Measurements from ENCODE around the gene SULT6B1.
"Not testable (repeated sequence)": the region's sequence is repeated elsewhere in the genome, so short reads cannot be mapped to it uniquely, and the experiment has no call there.

The SULT6B1 gene

GRCh38 chr2:37201766-37202165, 13.3 kb upstream of the SULT6B1 start:
- peaks cover 0 to 9% (median 0%) of the 10 kb centered on the region in 11 experiments; a peak in 7 of 22 replicates for H4K20me1 ChIP-seq
- H3K4me3 ChIP-seq: no peak overlapping the region
- H3K9me3 ChIP-seq (replicated peaks in 1 of 11): peaks cover 27 to 67% (median 45%) of the 10 kb centered on the region in 11 experiments
- H3K9ac ChIP-seq: 0 out of 22 replicates have a peak overlapping the region, but pooled peaks of 1 of the 11 experiments have one; percentile 5
- H3K27me3 ChIP-seq: no peaks in the 10 kb centered on the region; a peak in 1 of 22 replicates
- peaks cover 25 to 37% (median 33%) of the 10 kb centered on the region in 10 experiments for H3K4me1 ChIP-seq
- peak overlapping the region in 5 of 11 experiments; percentile 1 to 40 (median 17); a peak in 4 of 22 replicates for H3K4me2 ChIP-seq
- no peak for TF ChIP-seq Cebpa-rat (IDR thresholded peaks at IDR 0.05)
- H3K36me3 ChIP-seq: peaks cover 71 to 83% (median 76%) of the 10 kb centered on the region in 11 experiments
- H3K27ac ChIP-seq: peak overlapping the region in 9 of 11 experiments; percentile 2 to 60 (median 39); a peak in 14 of 22 replicates

- Histone ChIP-seq H3K9me3 (replicated peaks in 1 of 11) (peaks cover 21 to 62% (median 40%) of the 10 kb centered on the region in 11 experiments), H3K9ac (no peak overlapping the region), H3K4me2 (no peak overlapping the region), H3K4me1 (peaks cover 25 to 37% (median 33%) of the 10 kb centered on the region in 10 experiments), H3K27me3 (no peaks in the 10 kb centered on the region; a peak in 1 of 22 replicates), H3K4me3 (no peak overlapping the region), H3K36me3 (peaks cover 65 to 77% (median 70%) of the 10 kb centered on the region in 11 experiments), H4K20me1 (peaks cover 0 to 9% (median 0%) of the 10 kb centered on the region in 11 experiments; a peak in 7 of 22 replicates), H3K27ac (peak overlapping the region in 1 of 11 experiments; percentile 60; a peak in 1 of 22 replicates)
- no peak for TF ChIP-seq Cebpa-rat (IDR thresholded peaks at IDR 0.05)
Measured at GRCh38 chr2:37201208-37201607, 12.7 kb upstream of the SULT6B1 start.

- Histone ChIP-seq H3K9ac (peak overlapping the region in 8 of 11 experiments; percentile 86 to 93 (median 90); a peak in 12 of 22 replicates), H3K4me3 (peak overlapping the region in 3 of 10 experiments; percentile 71 to 79 (median 77); a peak in 3 of 20 replicates), H3K27me3 (no peaks in the 10 kb centered on the region; a peak in 1 of 22 replicates), H3K4me2 (peak overlapping the region; percentile 81 to 94 (median 88); a peak in 21 of 22 replicates), H3K36me3 (peaks cover 41 to 52% (median 45%) of the 10 kb centered on the region in 11 experiments), H3K27ac (peak overlapping the region in 8 of 11 experiments; percentile 87 to 95 (median 92); a peak in 14 of 22 replicates), H3K9me3 (replicated peaks in 1 of 11) (peaks cover 6 to 50% (median 24%) of the 10 kb centered on the region in 11 experiments), H3K4me1 (peaks cover 25 to 37% (median 33%) of the 10 kb centered on the region in 10 experiments), H4K20me1 (peaks cover 0 to 9% (median 0%) of the 10 kb centered on the region in 11 experiments; a peak in 6 of 22 replicates)
- no peak for TF ChIP-seq Cebpa-rat (IDR thresholded peaks at IDR 0.05)
Measured at GRCh38 chr2:37198681-37199065, 10.2 kb upstream of the SULT6B1 start.

GRCh38 chr2:37196320-37197195, 8.1 kb upstream of the SULT6B1 start, which contains the start of gene CEBPZOS:
Gene CEBPZOS, plus strand, starts transcription at chr2:37196496. Its CDS starts 3,209 bp downstream, at chr2:37199705.
- Histone ChIP-seq H3K4me1 (peaks cover 21 to 36% (median 26%) of the 10 kb centered on the region in 10 experiments), H4K20me1 (peaks cover 0 to 9% (median 0%) of the 10 kb centered on the region in 11 experiments; a peak in 6 of 22 replicates), H3K9ac (peak within 1 kb of the TSS; percentile 83 to 93 (median 90)), H3K27me3 (no peaks in the 10 kb centered on the region), H3K4me2 (peak within 1 kb of the TSS; percentile 81 to 94 (median 88)), H3K9me3 (replicated peaks in 1 of 11) (peaks cover 0 to 30% (median 9%) of the 10 kb centered on the region in 11 experiments; a peak in 18 of 22 replicates), H3K27ac (peak within 1 kb of the TSS; percentile 73 to 95 (median 92)), H3K4me3 (peak within 1 kb of the TSS; percentile 65 to 91 (median 76)), H3K36me3 (peaks cover 20 to 30% (median 24%) of the 10 kb centered on the region in 11 experiments)
- TF ChIP-seq Cebpa-rat (IDR thresholded peaks at IDR 0.05): no peak

- peak overlapping the region; percentile 81 to 94 (median 88) for H3K4me2 ChIP-seq
- H3K4me1 ChIP-seq: peaks cover 19 to 36% (median 23%) of the 10 kb centered on the region in 10 experiments
- H3K27me3 ChIP-seq, H4K20me1 ChIP-seq: not testable (repeated sequence)
- peak overlapping the region in 5 of 11 experiments; percentile 88 to 92 (median 90); a peak in 6 of 22 replicates for H3K9ac ChIP-seq
- peaks cover 0 to 30% (median 9%) of the 10 kb centered on the region in 11 experiments; a peak in 18 of 22 replicates for H3K9me3 ChIP-seq (replicated peaks in 1 of 11)
- peak overlapping the region; percentile 65 to 91 (median 76) for H3K4me3 ChIP-seq
- peak overlapping the region in 10 of 11 experiments; percentile 87 to 95 (median 92); a peak in 16 of 22 replicates for H3K27ac ChIP-seq
- peaks cover 13 to 24% (median 17%) of the 10 kb centered on the region in 11 experiments for H3K36me3 ChIP-seq
Measured at GRCh38 chr2:37195862-37196319, 7.4 kb upstream of the SULT6B1 start.

GRCh38 chr2:37192551-37192950, 4.1 kb upstream of the SULT6B1 start:
- H3K36me3 ChIP-seq: no peaks in the 10 kb centered on the region
- no peak overlapping the region for H3K27ac ChIP-seq
- H3K4me3 ChIP-seq: no peak overlapping the region
- no peaks in the 10 kb centered on the region for H3K27me3 ChIP-seq
- no peaks in the 10 kb centered on the region for H4K20me1 ChIP-seq
- H3K4me2 ChIP-seq: no peak overlapping the region
- peaks cover 0 to 14% (median 9%) of the 10 kb centered on the region in 11 experiments; a peak in 18 of 22 replicates for H3K9me3 ChIP-seq (replicated peaks in 1 of 11)
- no peak for TF ChIP-seq Cebpa-rat (IDR thresholded peaks at IDR 0.05)
- H3K4me1 ChIP-seq: peaks cover 4 to 7% (median 6%) of the 10 kb centered on the region in 10 experiments
- no peak overlapping the region for H3K9ac ChIP-seq

- Histone ChIP-seq H3K4me1 (no peaks in the 10 kb centered on the region), H3K9me3 (replicated peaks in 1 of 11) (peaks cover 0 to 14% (median 9%) of the 10 kb centered on the region in 11 experiments; a peak in 18 of 22 replicates), H3K27ac (no peak overlapping the region), H3K27me3 (no peaks in the 10 kb centered on the region), H4K20me1 (no peaks in the 10 kb centered on the region), H3K9ac (no peak overlapping the region), H3K4me2 (no peak overlapping the region), H3K4me3 (no peak overlapping the region), H3K36me3 (no peaks in the 10 kb centered on the region)
- TF ChIP-seq Cebpa-rat (IDR thresholded peaks at IDR 0.05): no peak
Measured at GRCh38 chr2:37191747-37192146, 3.3 kb upstream of the SULT6B1 start.

- Histone ChIP-seq H3K36me3 (no peaks in the 10 kb centered on the region), H3K27ac (no peak overlapping the region), H3K27me3 (no peaks in the 10 kb centered on the region), H3K4me2 (no peak overlapping the region), H3K4me1 (no peaks in the 10 kb centered on the region), H4K20me1 (no peaks in the 10 kb centered on the region), H3K9me3 (replicated peaks in 1 of 11) (peaks cover 0 to 14% (median 9%) of the 10 kb centered on the region in 11 experiments; a peak in 18 of 22 replicates), H3K9ac (no peak overlapping the region), H3K4me3 (no peak overlapping the region)
- TF ChIP-seq Cebpa-rat (IDR thresholded peaks at IDR 0.05): no peak
Measured at GRCh38 chr2:37191253-37191652, 2.8 kb upstream of the SULT6B1 start.

All from BLaER1 treated with 17β-estradiol and CSF1 and Interleukin-3, amounts not matched to agents 10 nM and 100 nM (cell line).